Panc1 (cell line): ENCODE data around the gene CDC42BPA. TPM values are rescaled to one million over a fixed set of nuclear protein-coding genes. Genes with fewer than 3 reads are reported as not detected.

ENCODE experiments used
- ATAC-seq: fragments of 200-7000 bp; cut with Tn5 transposase; 2 replicates; pipeline ENCODE4 v1.9.1; 2020; ENCODE audit warnings: mild to moderate bottlenecking, moderate library complexity
- BruUV-seq: library from RNA; stranded (reverse); fragments of 400-500 nt; replicated peaks from 2 replicates; lab custom pipeline; 2021; lab: Mats Ljungman, UMichigan
- CTCF ChIA-PET: fragments of 300-600 bp; sonication (Branson Sonifier 250); formaldehyde crosslinking; loops from one replicate; lab custom pipeline; 2022; ENCODE audit warnings: antibody characterized with exemption; lab: Charles Lee
- POLR2A ChIA-PET: fragments of 300-600 bp; sonication (Branson Sonifier 250); formaldehyde crosslinking; loops from one replicate; lab custom pipeline; 2022; ENCODE audit warnings: antibody characterized with exemption; lab: Charles Lee
- DNase-seq: peaks from one replicate; pipeline ENCODE4 v3.0.0-alpha.2; 2010; ENCODE audit warnings: low read depth, low spot score
- H3K27ac ChIP-seq: 2 replicates; pipeline ENCODE4 v1.5.1; 2011; ENCODE audit warnings: mild to moderate bottlenecking, low read length, inconsistent platforms
- H3K27me3 ChIP-seq: fragments of 200-500 bp; sonication (Bioruptor generic); 2 replicates; pipeline ENCODE4 v1.6.0; 2014; ENCODE audit warnings: low read length, inconsistent platforms; ENCODE audit not compliant: control insufficient read depth, insufficient read depth
- H3K36me3 ChIP-seq: fragments of 200-500 bp; sonication (Bioruptor generic); 2 replicates; pipeline ENCODE4 v1.5.1; 2014; ENCODE audit warnings: inconsistent platforms, mild to moderate bottlenecking, low read length, moderate library complexity; ENCODE audit not compliant: control insufficient read depth, insufficient read depth
- H3K4me1 ChIP-seq: 2 replicates; pipeline ENCODE4 v1.5.1; 2011; ENCODE audit warnings: inconsistent platforms, mild to moderate bottlenecking, low read length, moderate library complexity; ENCODE audit not compliant: control insufficient read depth, insufficient read depth
- H3K4me3 ChIP-seq, 2 experiments: 2 replicates each; pipeline ENCODE4 v1.5.1; 2011 to 2012; ENCODE audit warnings: low read depth in 2 of 2, low read length in 2 of 2, mild to moderate bottlenecking in 2 of 2, inconsistent platforms in 1 of 2, moderate library complexity in 1 of 2
- H3K9me3 ChIP-seq: fragments of 200-500 bp; sonication (Bioruptor generic); 2 replicates; pipeline ENCODE4 v1.5.1; 2014; ENCODE audit warnings: low read depth, mild to moderate bottlenecking, inconsistent platforms, low read length, moderate library complexity; ENCODE audit not compliant: control insufficient read depth, insufficient read depth
- CTCF ChIP-seq: fragments of 450-650 bp; IDR thresholded peaks from 2 replicates; pipeline ENCODE4 v1.5.1; 2017; ENCODE audit warnings: mild to moderate bottlenecking
- POLR2AphosphoS5 ChIP-seq: IDR thresholded peaks from 2 replicates; pipeline ENCODE4 v1.6.1; 2012; ENCODE audit warnings: mild to moderate bottlenecking, low read depth, low read length, moderate library complexity
- SIN3A ChIP-seq: IDR thresholded peaks from 2 replicates; pipeline ENCODE4 v1.6.1; 2012; ENCODE audit warnings: low read depth, mild to moderate bottlenecking, low read length, moderate library complexity, borderline replicate concordance; ENCODE audit not compliant: insufficient read depth
- TCF7L2 ChIP-seq: IDR thresholded peaks from 2 replicates; pipeline ENCODE4 v1.6.1; 2011; ENCODE audit warnings: mild to moderate bottlenecking, low read depth, low read length, inconsistent platforms
- in situ Hi-C: cut with HindIII; loops from 2 replicates; pipeline ENCODE4 v1.10.0; 2016; ENCODE audit warnings: low sequenced_read_pairs, low pct_unique_long_range_greater_than_20kb
- intact Hi-C: fragments of 100-400 bp; cut with micrococcal nuclease; formaldehyde crosslinking; loops from one replicate; pipeline ENCODE4 v1.10.0; 2022; ENCODE audit not compliant: unreplicated experiment
- total RNA-seq: library from RNA; stranded (reverse); gene quantifications from one replicate; pipeline ENCODE4 v1.2.1, GENCODE V29; 2021; ENCODE audit not compliant: unreplicated experiment
- TF ChIP-seq, protein P1 (sequence below), 2 experiments: IDR thresholded peaks; 2 replicates each; pipeline ENCODE4 v1.6.1; 2011 to 2012; ENCODE audit warnings: low read depth in 2 of 2, control low read depth in 1 of 2, low read length in 1 of 2, mild to moderate bottlenecking in 1 of 2, moderate library complexity in 1 of 2; ENCODE audit not compliant: insufficient read depth in 1 of 2

The CDC42BPA gene
- total RNA-seq, 1 experiment from 2014 or later, result 32.8 TPM

- intact Hi-C loops, result no loop called here
- Histone ChIP-seq H3K4me1 (no peaks in the 10 kb centered on the region), H3K27ac (no peak overlapping the region), H3K27me3 (no peaks in the 10 kb centered on the region), H3K36me3 (no peaks in the 10 kb centered on the region), H3K9me3 (no peaks in the 10 kb centered on the region; the same call in 1 of the 2 replicates), H3K4me3 (no peak overlapping the region)
- ATAC-seq (0 out of 2 replicates have a peak, but pooled peaks have one; percentile 37), DNase-seq (no peak)
- TF ChIP-seq SIN3A (no peak), POLR2AphosphoS5 (no peak), TCF7L2 (no peak)
- TF ChIP-seq, protein P1, sequence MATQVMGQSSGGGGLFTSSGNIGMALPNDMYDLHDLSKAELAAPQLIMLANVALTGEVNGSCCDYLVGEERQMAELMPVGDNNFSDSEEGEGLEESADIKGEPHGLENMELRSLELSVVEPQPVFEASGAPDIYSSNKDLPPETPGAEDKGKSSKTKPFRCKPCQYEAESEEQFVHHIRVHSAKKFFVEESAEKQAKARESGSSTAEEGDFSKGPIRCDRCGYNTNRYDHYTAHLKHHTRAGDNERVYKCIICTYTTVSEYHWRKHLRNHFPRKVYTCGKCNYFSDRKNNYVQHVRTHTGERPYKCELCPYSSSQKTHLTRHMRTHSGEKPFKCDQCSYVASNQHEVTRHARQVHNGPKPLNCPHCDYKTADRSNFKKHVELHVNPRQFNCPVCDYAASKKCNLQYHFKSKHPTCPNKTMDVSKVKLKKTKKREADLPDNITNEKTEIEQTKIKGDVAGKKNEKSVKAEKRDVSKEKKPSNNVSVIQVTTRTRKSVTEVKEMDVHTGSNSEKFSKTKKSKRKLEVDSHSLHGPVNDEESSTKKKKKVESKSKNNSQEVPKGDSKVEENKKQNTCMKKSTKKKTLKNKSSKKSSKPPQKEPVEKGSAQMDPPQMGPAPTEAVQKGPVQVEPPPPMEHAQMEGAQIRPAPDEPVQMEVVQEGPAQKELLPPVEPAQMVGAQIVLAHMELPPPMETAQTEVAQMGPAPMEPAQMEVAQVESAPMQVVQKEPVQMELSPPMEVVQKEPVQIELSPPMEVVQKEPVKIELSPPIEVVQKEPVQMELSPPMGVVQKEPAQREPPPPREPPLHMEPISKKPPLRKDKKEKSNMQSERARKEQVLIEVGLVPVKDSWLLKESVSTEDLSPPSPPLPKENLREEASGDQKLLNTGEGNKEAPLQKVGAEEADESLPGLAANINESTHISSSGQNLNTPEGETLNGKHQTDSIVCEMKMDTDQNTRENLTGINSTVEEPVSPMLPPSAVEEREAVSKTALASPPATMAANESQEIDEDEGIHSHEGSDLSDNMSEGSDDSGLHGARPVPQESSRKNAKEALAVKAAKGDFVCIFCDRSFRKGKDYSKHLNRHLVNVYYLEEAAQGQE (IDR thresholded peaks at IDR 0.05; ENCODE audit: insufficient read depth in 1 of 2, low read depth in 2 of 2, low read length in 1 of 2), result no peak
- in situ Hi-C loops, result no loop called here
- BruUV-seq, result no TSS peak
- ChIA-PET POLR2A (no interaction called here), CTCF (no interaction called here)
These were observed 363.5 kb downstream of the CDC42BPA start for GRCh38 chr1:226954777-226955176.

DNA sequence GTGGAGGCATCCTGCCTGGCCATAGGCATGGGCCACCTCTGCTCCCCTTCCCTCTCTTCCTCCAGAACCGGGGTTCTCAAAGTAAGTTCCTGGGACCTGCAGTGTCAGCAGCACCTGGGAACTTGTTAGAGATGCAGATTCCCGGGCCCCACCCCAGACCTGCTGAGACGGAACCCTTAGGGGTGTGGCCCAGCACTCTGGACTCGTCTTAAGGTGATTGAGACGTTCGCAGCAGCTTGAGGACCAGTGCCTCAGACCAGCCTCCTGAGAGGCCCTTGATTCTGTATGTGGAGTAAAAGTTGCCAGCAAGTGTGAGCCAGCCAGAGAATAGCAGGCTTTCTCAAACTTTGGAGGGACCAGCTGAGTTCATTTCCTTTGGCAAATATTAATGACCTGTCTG is 364.0 kb downstream of the CDC42BPA start:
- no peak for TF ChIP-seq SIN3A
- no peak for TF ChIP-seq POLR2AphosphoS5
- TF ChIP-seq, protein P1 (IDR thresholded peaks at IDR 0.05; ENCODE audit: insufficient read depth in 1 of 2, low read depth in 2 of 2, low read length in 1 of 2), result no peak
- no peak for TF ChIP-seq TCF7L2
- TF ChIP-seq CTCF, result no peak
- intact Hi-C loops, result no loop called here
- Histone ChIP-seq H3K27me3 (no peaks in the 10 kb centered on the region), H3K4me3 (no peak overlapping the region), H3K27ac (no peak overlapping the region), H3K36me3 (no peaks in the 10 kb centered on the region), H3K4me1 (no peaks in the 10 kb centered on the region), H3K9me3 (no peaks in the 10 kb centered on the region; the same call in 1 of the 2 replicates)
- POLR2A ChIA-PET, result no interaction called here
- no peak for DNase-seq
- in situ Hi-C loops, result no loop called here
- no TSS peak for BruUV-seq
- CTCF ChIA-PET, result no interaction called here
- no peak for ATAC-seq
